Activated naive CD8-positive, alpha-beta T cell treated with anti-CD3 and anti-CD28 coated beads, Interleukin-2, amount 10 ng/mL, durations not matched to agents 7 days and 5 days (primary cell): Measurements from ENCODE around the gene IGF1. TPM values are rescaled to one million over a fixed set of nuclear protein-coding genes. Genes with fewer than 3 reads are reported as not detected.

Experiments used
- ATAC-seq: fragments of 150-1000 bp; cut with Tn5 transposase; one replicate; pipeline ENCODE4 v1.10.0; 2021; ENCODE audit warnings: low read depth, moderate library complexity
- POLR2A ChIA-PET: fragments of 350-600 bp; sonication (Branson Sonifier 250); formaldehyde crosslinking; loops from one replicate; lab custom pipeline; 2021; ENCODE audit warnings: antibody characterized with exemption; lab: Charles Lee
- DNase-seq: peaks from one replicate; pipeline ENCODE4 v3.0.0; 2021
- H3K27ac Mint-ChIP-seq: one replicate; pipeline ENCODE4 v1.8.0; 2022; ENCODE audit warnings: mild to moderate bottlenecking, mixed read lengths
- H3K27me3 Mint-ChIP-seq: one replicate; pipeline ENCODE4 v1.8.0; 2022; ENCODE audit warnings: mild to moderate bottlenecking, moderate library complexity, mixed read lengths
- H3K36me3 Mint-ChIP-seq: one replicate; pipeline ENCODE4 v1.8.0; 2021; ENCODE audit warnings: mild to moderate bottlenecking, mixed read lengths
- H3K4me1 Mint-ChIP-seq: one replicate; pipeline ENCODE4 v1.8.0; 2021; ENCODE audit warnings: mixed read lengths
- H3K4me3 Mint-ChIP-seq: one replicate; pipeline ENCODE4 v1.8.0; 2022; ENCODE audit warnings: mild to moderate bottlenecking, moderate library complexity, mixed read lengths
- H3K9me3 Mint-ChIP-seq: one replicate; pipeline ENCODE4 v1.8.0; 2021; ENCODE audit warnings: mixed read lengths
- total RNA-seq, 2 experiments: library from RNA; stranded (reverse); gene quantifications; one replicate each; pipeline ENCODE4 v1.2.3, GENCODE V29; 2021

Gene IGF1
- total RNA-seq, 2 experiments from 2014 or later: 1.3 to 1.6 TPM

GRCh38 chr12:102484017-102484416 lies 3.7 kb upstream of the IGF1 start:
- Mint-ChIP-seq H3K27ac (peak overlapping the region; percentile 84), H3K36me3 (peaks cover 3% of the 10 kb centered on the region), H3K4me3 (peak overlapping the region; percentile 69), H3K27me3 (no peaks in the 10 kb centered on the region), H3K4me1 (peaks cover 20% of the 10 kb centered on the region), H3K9me3 (peaks cover 2% of the 10 kb centered on the region)
- DNase-seq (no peak), ATAC-seq (peak; percentile 9)
- POLR2A ChIA-PET: interaction anchor here (0.6 to 1.3 kb wide), 2 partner anchors 93 to 422 kb away, joined by 3 read pairs; partner anchors contain the start of gene WASHC3

GRCh38 chr12:102483466-102483865 lies 3.1 kb upstream of the IGF1 start:
- peaks cover 20% of the 10 kb centered on the region for H3K4me1 Mint-ChIP-seq
- no peaks in the 10 kb centered on the region for H3K27me3 Mint-ChIP-seq
- ATAC-seq (no peak), DNase-seq (no peak)
- no peak overlapping the region for H3K4me3 Mint-ChIP-seq
- H3K27ac Mint-ChIP-seq: peak overlapping the region; percentile 84
- POLR2A ChIA-PET: interaction anchor here (0.6 to 1.3 kb wide), 3 partner anchors 92 to 421 kb away, joined by 3 read pairs; partner anchors contain the start of gene WASHC3
- H3K9me3 Mint-ChIP-seq: peaks cover 1% of the 10 kb centered on the region
- peaks cover 3% of the 10 kb centered on the region for H3K36me3 Mint-ChIP-seq

- peaks cover 3% of the 10 kb centered on the region for H3K36me3 Mint-ChIP-seq
- peaks cover 1% of the 10 kb centered on the region for H3K9me3 Mint-ChIP-seq
- POLR2A ChIA-PET: no interaction called here
- H3K4me3 Mint-ChIP-seq: no peak overlapping the region
- DNase-seq: no peak
- no peak overlapping the region for H3K27ac Mint-ChIP-seq
- ATAC-seq: no peak
- H3K4me1 Mint-ChIP-seq: peaks cover 29% of the 10 kb centered on the region
- H3K27me3 Mint-ChIP-seq: no peaks in the 10 kb centered on the region
Measured at GRCh38 chr12:102481705-102482425, 1.5 kb upstream of the IGF1 start.

GRCh38 chr12:102479939-102480338 lies 424 bp downstream of the IGF1 start:
- ATAC-seq (no peak), DNase-seq (no peak)
- H3K4me1 Mint-ChIP-seq: peaks cover 34% of the 10 kb centered on the region
- H3K4me3 Mint-ChIP-seq: no peak overlapping the region
- H3K9me3 Mint-ChIP-seq: peaks cover 1% of the 10 kb centered on the region
- H3K36me3 Mint-ChIP-seq: peaks cover 3% of the 10 kb centered on the region
- POLR2A ChIA-PET: interaction anchor here (1.9 kb wide), 1 partner anchor 10 kb away, joined by 5 read pairs; no protein-coding TSS in a partner anchor
- H3K27ac Mint-ChIP-seq: no peak overlapping the region
- H3K27me3 Mint-ChIP-seq: no peaks in the 10 kb centered on the region

GRCh38 chr12:102479099-102479885 lies 1.1 kb downstream of the IGF1 start:
- ATAC-seq: peak; percentile 49

GRCh38 chr12:102478405-102479098 lies 1.8 kb downstream of the IGF1 start:
- ATAC-seq (peak; percentile 83), DNase-seq (peak; percentile 56)
- POLR2A ChIA-PET: interaction anchor here (0.8 to 1.9 kb wide), 3 partner anchors 8 to 417 kb away, joined by 3 to 5 read pairs (median 5); partner anchors contain the start of genes NUP37, PARPBP and WASHC3
- Mint-ChIP-seq H3K27me3 (no peaks in the 10 kb centered on the region), H3K4me3 (no peak overlapping the region), H3K4me1 (peaks cover 34% of the 10 kb centered on the region), H3K9me3 (peaks cover 1% of the 10 kb centered on the region), H3K27ac (no peak overlapping the region), H3K36me3 (peaks cover 5% of the 10 kb centered on the region)

More at GRCh38 chr12:102479099-102479885, 1.1 kb downstream of the IGF1 start:
- Mint-ChIP-seq H3K9me3 (peaks cover 1% of the 10 kb centered on the region), H3K27ac (no peak overlapping the region), H3K4me3 (no peak overlapping the region), H3K36me3 (peaks cover 5% of the 10 kb centered on the region), H3K4me1 (peaks cover 36% of the 10 kb centered on the region), H3K27me3 (no peaks in the 10 kb centered on the region)
- POLR2A ChIA-PET: interaction anchor here (0.8 to 1.9 kb wide), 3 partner anchors 9 to 417 kb away, joined by 3 to 5 read pairs (median 5); partner anchors contain the start of genes NUP37, PARPBP and WASHC3
- DNase-seq: no peak

- Mint-ChIP-seq H3K4me3 (no peak overlapping the region), H3K27ac (no peak overlapping the region), H3K36me3 (peaks cover 4% of the 10 kb centered on the region), H3K9me3 (no peaks in the 10 kb centered on the region), H3K4me1 (peaks cover 27% of the 10 kb centered on the region), H3K27me3 (no peaks in the 10 kb centered on the region)
- ATAC-seq (no peak), DNase-seq (no peak)
- POLR2A ChIA-PET: no interaction called here
Measured at GRCh38 chr12:102475355-102475754, 5.0 kb downstream of the IGF1 start.

GRCh38 chr12:102474438-102475064 lies 5.8 kb downstream of the IGF1 start:
- ATAC-seq (peak; percentile 48), DNase-seq (no peak)
- Mint-ChIP-seq H3K27ac (peak overlapping the region; percentile 12), H3K27me3 (no peaks in the 10 kb centered on the region), H3K4me3 (no peak overlapping the region), H3K36me3 (peaks cover 4% of the 10 kb centered on the region), H3K9me3 (no peaks in the 10 kb centered on the region), H3K4me1 (peaks cover 27% of the 10 kb centered on the region)
- POLR2A ChIA-PET: no interaction called here

GRCh38 chr12:102472496-102472895 lies 7.9 kb downstream of the IGF1 start:
- no peak overlapping the region for H3K4me3 Mint-ChIP-seq
- POLR2A ChIA-PET: no interaction called here
- no peaks in the 10 kb centered on the region for H3K9me3 Mint-ChIP-seq

GRCh38 chr12:102471556-102471955 lies 8.8 kb downstream of the IGF1 start:
- no peak for DNase-seq
- peaks cover 7% of the 10 kb centered on the region for H3K27me3 Mint-ChIP-seq
- no peak overlapping the region for H3K4me3 Mint-ChIP-seq
- peaks cover 4% of the 10 kb centered on the region for H3K36me3 Mint-ChIP-seq
- ATAC-seq: no peak
- H3K27ac Mint-ChIP-seq: no peak overlapping the region
- H3K4me1 Mint-ChIP-seq: peaks cover 16% of the 10 kb centered on the region
- POLR2A ChIA-PET: no interaction called here
- no peaks in the 10 kb centered on the region for H3K9me3 Mint-ChIP-seq

More at GRCh38 chr12:102472496-102472895, 7.9 kb downstream of the IGF1 start:
- H3K27ac Mint-ChIP-seq: no peak overlapping the region
- H3K27me3 Mint-ChIP-seq: peaks cover 3% of the 10 kb centered on the region
- H3K4me1 Mint-ChIP-seq: peaks cover 23% of the 10 kb centered on the region
- no peak for ATAC-seq
- peaks cover 4% of the 10 kb centered on the region for H3K36me3 Mint-ChIP-seq
- DNase-seq: no peak

- POLR2A ChIA-PET: interaction anchor here (1.6 kb wide), 1 partner anchor 8 kb away, joined by 5 read pairs; no protein-coding TSS in a partner anchor
- Mint-ChIP-seq H3K36me3 (peaks cover 4% of the 10 kb centered on the region), H3K4me1 (peaks cover 15% of the 10 kb centered on the region), H3K9me3 (no peaks in the 10 kb centered on the region), H3K27ac (no peak overlapping the region), H3K4me3 (no peak overlapping the region), H3K27me3 (peaks cover 7% of the 10 kb centered on the region)
- ATAC-seq (no peak), DNase-seq (no peak)
Measured at GRCh38 chr12:102470945-102471344, 9.4 kb downstream of the IGF1 start.

GRCh38 chr12:102468261-102468915 lies 12.0 kb downstream of the IGF1 start:
- no peak overlapping the region for H3K4me3 Mint-ChIP-seq
- POLR2A ChIA-PET: no interaction called here
- H3K4me1 Mint-ChIP-seq: no peaks in the 10 kb centered on the region
- H3K36me3 Mint-ChIP-seq: peaks cover 2% of the 10 kb centered on the region
- no peaks in the 10 kb centered on the region for H3K9me3 Mint-ChIP-seq
- ATAC-seq (no peak), DNase-seq (no peak)
- peaks cover 7% of the 10 kb centered on the region for H3K27me3 Mint-ChIP-seq
- no peak overlapping the region for H3K27ac Mint-ChIP-seq
